GM12874 (cell line): ENCODE measurements around the gene SMLR1.

Source experiments
- TF ChIP-seq, protein P1 (sequence below): IDR thresholded peaks from 2 replicates; pipeline ENCODE4 v1.5.1; 2011; ENCODE audit warnings: low read depth, mild to moderate bottlenecking, control low read depth, low read length, moderate library complexity; ENCODE audit not compliant: insufficient read depth

Gene SMLR1

DNA sequence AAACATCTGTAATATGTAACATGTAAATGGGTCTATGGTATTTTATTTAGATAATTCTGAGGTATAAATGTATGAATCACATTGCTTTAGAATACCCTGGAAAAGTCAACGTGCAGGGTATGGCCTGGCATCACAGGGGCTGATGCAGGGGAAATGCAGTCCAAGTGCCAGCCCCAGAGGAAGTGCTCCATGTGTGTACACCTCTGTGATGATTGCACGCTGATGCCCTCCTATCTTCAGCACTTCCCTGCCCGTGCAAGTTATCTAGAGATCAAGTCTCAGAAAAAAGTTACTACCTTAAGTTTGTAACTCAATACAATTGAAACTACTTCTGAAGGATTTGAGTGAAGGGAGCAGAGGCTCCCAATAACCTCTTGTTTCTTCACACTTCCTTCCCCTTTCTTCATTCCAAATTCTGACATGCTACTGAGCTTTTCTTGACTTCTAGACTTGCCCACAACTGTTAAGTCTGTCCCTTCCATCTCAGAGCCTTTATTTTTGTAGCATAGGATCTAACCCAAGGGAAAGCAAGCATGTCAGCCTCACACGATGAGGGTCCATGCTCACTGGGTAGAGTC, 2.2 kb downstream of the SMLR1 start:
- TF ChIP-seq, protein P1, sequence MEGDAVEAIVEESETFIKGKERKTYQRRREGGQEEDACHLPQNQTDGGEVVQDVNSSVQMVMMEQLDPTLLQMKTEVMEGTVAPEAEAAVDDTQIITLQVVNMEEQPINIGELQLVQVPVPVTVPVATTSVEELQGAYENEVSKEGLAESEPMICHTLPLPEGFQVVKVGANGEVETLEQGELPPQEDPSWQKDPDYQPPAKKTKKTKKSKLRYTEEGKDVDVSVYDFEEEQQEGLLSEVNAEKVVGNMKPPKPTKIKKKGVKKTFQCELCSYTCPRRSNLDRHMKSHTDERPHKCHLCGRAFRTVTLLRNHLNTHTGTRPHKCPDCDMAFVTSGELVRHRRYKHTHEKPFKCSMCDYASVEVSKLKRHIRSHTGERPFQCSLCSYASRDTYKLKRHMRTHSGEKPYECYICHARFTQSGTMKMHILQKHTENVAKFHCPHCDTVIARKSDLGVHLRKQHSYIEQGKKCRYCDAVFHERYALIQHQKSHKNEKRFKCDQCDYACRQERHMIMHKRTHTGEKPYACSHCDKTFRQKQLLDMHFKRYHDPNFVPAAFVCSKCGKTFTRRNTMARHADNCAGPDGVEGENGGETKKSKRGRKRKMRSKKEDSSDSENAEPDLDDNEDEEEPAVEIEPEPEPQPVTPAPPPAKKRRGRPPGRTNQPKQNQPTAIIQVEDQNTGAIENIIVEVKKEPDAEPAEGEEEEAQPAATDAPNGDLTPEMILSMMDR = no peak

DNA sequence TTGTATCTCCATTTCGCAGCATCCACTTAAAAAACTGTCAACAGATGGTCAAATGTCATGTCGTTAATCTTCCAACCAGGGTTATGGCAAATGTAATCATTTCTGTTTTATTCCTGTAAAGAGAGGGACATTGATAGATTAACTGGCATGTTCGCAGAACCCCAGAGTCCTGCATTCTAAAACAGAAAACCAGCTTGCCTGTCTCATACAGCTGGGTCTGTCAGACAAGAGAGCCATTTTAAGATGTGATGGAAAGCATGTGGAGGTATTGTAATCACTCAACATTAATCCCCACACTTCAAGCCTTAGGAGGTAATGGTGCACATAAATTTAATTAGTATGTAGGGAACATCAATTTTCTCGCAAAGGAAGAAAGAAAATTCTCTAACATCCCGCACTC, 4.4 kb downstream of the SMLR1 start:
- TF ChIP-seq, protein P1 = no peak

DNA sequence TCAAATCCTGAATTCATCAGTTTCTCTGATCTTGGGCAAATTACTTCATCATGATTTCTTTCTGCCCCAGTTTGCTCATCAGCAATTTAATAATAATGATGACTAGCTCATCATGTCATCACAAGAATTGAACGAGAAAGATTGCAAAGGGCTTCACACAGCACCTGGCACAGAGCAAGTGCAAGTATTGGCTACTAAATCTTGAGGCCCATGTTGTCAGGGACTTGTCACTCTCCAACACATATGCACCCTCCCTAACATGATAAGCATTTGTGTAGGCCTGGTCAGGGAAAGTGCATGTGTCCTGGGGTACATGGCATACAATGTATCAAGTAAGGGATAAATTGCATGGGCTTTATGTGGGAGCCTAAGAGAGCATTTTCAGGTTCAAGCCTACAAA, 6.4 kb downstream of the SMLR1 start:
- TF ChIP-seq, protein P1 = no peak

DNA sequence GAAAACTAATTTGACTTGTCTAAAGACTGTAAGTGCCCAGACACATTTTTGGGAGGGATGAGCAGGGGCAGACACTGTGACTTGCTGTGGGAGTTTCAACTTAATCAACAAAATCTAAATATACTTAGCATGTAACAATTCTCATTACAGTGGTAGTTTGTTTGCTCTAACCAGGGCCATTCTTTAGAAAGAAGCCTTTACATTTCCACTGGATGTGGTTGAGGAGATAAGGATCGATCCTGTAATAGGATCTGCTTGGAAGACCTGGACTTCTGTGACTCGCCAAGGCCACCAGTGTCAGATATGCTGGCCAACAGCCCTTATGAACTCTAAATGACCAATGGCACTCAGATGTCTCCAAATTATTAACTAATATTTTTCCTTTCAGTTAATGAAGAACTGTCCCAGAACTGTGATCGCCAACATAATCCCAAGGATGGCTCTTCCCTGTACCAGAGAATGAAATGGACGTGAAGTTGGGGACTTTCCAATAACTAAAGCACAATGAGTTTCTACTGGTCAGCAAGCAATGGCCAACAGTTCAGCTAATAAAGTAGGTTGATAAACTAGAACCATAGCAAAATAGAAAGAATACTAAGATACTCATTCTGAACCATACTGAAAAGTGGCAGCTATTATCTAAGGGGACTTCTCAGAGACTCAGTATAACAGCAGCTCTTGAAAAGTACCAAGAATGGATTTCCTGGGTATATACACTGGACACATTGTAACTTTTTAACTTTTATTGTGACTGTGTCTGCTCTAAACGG, 7.5 kb downstream of the SMLR1 start:
- TF ChIP-seq, protein P1 = no peak

DNA sequence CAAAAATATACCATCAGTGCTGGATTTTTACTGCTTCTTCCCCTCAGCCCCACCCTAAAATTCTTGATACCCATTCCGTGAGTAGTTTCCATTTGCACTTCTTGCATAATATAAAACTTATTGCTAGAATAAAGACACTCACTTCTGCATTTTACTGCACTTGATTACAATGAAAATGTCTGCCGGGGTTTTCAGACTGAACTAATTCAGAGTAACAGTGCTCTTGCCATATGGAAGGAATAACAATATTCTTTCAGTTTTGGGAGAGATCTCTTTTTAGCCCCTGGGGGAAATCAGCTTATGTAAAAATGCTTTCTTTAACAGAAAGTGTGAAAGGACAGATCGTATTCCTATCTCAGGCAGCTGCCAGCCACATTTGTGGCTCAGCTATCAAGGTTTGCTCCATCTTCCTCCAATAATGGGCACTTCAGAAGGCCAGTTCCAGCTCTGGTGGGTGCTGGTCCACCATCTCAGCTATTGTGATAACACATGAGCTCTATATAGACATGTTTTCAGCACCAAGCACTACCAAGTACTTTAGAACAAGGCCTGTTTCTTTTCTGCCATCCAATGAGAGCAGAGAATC, 8.9 kb downstream of the SMLR1 start:
- TF ChIP-seq, protein P1 = no peak

DNA sequence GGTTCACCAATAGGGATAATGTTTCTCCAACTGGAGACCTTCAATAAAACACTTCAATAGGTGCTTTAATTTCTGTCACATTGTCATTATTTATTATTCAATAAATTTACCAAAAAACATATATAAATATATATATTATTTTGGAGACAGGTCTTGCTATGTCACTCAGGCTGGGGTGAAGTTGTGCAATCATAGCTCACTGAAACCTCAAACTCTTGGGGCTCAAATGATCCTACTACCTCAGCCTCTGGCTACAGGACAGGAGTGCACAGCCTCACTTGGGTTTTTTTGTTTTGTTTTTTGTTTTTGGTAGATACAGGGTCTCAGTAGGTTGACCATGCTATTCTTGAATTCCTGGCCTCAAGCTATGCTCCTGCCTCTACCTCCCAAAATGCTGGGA, 9.9 kb downstream of the SMLR1 start:
- TF ChIP-seq, protein P1 = no peak

DNA sequence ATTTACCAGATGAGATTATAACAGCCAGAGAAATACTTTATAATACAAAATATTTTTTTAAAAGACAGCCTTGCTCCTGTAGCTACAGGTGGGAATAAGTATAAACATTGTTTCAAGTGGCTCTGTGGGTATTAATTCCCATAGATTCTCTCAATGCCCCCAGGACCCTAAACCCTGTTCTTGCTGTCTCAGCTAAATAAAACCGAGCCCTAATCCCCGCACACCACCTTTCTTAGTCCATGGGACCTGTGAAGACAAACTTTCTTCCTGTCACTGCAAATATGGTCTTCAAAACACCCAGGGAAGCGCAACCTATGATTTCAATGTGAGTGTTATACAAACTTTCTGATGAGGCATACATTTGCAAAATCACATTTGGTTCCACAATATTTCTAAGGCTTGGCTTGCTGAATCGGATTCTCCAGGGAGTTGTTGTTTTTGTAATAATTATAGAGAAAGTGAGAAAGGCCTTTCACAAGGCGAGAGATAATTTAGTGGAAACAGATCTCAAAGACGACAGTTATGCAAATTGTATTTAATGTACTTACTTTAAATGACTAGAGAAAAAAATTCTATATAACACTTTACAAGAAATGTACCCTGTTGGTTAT, 11.1 kb downstream of the SMLR1 start:
- TF ChIP-seq, protein P1 = no peak
